ENCODE results near the gene PIMREG.

PIMREG gene

DNA sequence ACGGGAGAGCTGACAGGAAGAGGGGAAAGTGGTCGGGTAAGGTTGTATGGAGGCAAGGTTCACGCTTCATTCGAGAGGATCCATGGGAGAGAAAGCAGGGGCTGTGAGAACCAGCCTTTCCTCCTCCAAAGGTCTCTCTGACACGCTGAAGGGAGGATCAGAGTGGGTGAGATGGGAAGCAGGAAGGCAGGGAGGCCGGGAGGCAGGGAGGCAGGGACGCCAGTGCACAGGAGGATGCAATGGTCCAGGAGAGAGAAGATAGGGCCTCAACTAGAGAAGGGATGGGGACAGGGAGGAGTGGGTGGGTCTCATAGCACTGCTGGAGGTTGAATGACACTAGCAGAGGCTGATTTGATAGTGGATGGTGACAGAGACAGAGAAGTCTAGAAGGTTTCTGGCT lies 54.1 kb downstream of the PIMREG start:
- H3K27me3 Mint-ChIP-seq (ENCODE audit: low read depth): peaks cover 3% of the 10 kb centered on the region
- no peak overlapping the region for H3K4me3 Mint-ChIP-seq
- no peak for TF ChIP-seq CTCF (IDR thresholded peaks at IDR 0.05; ENCODE audit: unreplicated experiment in 3 of 3)
- no peaks in the 10 kb centered on the region for H3K9me3 Mint-ChIP-seq
- peaks cover 64% of the 10 kb centered on the region for H3K4me1 Mint-ChIP-seq
- H3K36me3 Mint-ChIP-seq (ENCODE audit: low read depth): no peaks in the 10 kb centered on the region
- peak overlapping the region in 2 of 3 experiments; percentile 56 to 58 for H3K27ac Mint-ChIP-seq

GRCh38 chr17:6498901-6499540 lies 54.8 kb downstream of the PIMREG start:
- TF ChIP-seq CTCF (IDR thresholded peaks at IDR 0.05; ENCODE audit: unreplicated experiment in 3 of 3): no peak

More at GRCh38 chr17:6498901-6499540, 54.8 kb downstream of the PIMREG start:
- H3K9me3 Mint-ChIP-seq: no peaks in the 10 kb centered on the region
- H3K27ac Mint-ChIP-seq: peak overlapping the region in 2 of 3 experiments; percentile 56 to 58
- H3K4me3 Mint-ChIP-seq: no peak overlapping the region
- H3K27me3 Mint-ChIP-seq (ENCODE audit: low read depth): peaks cover 3% of the 10 kb centered on the region
- H3K4me1 Mint-ChIP-seq: peaks cover 57% of the 10 kb centered on the region
- no peaks in the 10 kb centered on the region for H3K36me3 Mint-ChIP-seq (ENCODE audit: low read depth)
